Measurements from ENCODE around the gene KCND2.

The KCND2 gene

DNA sequence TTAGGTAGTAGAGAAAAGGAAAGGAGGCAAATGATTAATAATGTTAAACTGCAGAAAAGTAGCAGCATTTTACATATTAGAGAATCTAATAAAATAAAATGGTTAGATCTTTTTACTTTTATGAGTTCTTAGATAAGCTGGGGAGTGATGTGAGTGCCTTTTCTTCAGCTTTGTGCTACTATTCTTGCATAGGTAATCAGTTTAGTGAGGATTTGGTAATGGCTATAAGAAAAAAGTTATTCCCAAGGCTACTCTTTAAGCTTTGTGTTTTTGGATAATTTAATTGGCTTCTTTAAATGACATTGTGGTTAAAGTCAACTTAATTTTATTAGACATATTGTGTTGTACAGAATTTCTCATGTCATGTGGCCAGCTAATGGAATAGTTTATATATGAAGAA is 3.7 kb downstream of the KCND2 start:
- DNase-seq (ENCODE audit: insufficient read length, low spot score) (no peak), FAIRE-seq (no peak)
- no peak for TF ChIP-seq POLR2A (IDR thresholded peaks at IDR 0.05; ENCODE audit: low read depth, low read length)

GRCh38 chr7:120278773-120279172 is 5.8 kb downstream of the KCND2 start:
- FAIRE-seq (no peak), DNase-seq (ENCODE audit: insufficient read length, low spot score) (no peak)
- TF ChIP-seq POLR2A (IDR thresholded peaks at IDR 0.05; ENCODE audit: low read depth, low read length): no peak

DNA sequence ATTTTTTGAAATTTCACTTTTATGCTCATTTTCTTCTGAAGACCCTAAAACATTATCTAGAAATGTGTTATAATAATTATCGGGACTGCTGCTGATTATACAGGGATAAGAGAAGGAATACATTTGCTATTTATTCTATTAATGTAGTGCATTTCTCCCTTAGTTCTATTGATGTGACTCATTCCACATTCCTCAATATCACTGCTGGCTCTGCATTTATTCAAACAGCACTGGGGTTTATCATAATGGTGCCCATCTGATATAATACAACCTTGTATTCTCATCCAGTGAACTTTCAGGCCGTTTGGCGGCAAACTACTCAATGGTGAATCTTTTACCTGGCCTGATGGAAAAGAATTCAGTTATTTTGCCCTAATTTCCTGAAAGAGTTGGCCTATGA is 7.8 kb downstream of the KCND2 start:
- TF ChIP-seq POLR2A (IDR thresholded peaks at IDR 0.05; ENCODE audit: low read depth, low read length): no peak
- FAIRE-seq: no peak
- no peak for DNase-seq (ENCODE audit: insufficient read length, low spot score)

GRCh38 chr7:120293027-120293426 is 20.1 kb downstream of the KCND2 start:
- no peak for TF ChIP-seq POLR2A (IDR thresholded peaks at IDR 0.05; ENCODE audit: low read depth, low read length)
- FAIRE-seq: no peak
- DNase-seq (ENCODE audit: insufficient read length, low spot score): no peak

- TF ChIP-seq POLR2A (IDR thresholded peaks at IDR 0.05; ENCODE audit: low read depth, low read length): no peak
- FAIRE-seq (no peak), DNase-seq (ENCODE audit: insufficient read length, low spot score) (no peak)
These were observed 29.2 kb downstream of the KCND2 start for GRCh38 chr7:120302190-120302589.

DNA sequence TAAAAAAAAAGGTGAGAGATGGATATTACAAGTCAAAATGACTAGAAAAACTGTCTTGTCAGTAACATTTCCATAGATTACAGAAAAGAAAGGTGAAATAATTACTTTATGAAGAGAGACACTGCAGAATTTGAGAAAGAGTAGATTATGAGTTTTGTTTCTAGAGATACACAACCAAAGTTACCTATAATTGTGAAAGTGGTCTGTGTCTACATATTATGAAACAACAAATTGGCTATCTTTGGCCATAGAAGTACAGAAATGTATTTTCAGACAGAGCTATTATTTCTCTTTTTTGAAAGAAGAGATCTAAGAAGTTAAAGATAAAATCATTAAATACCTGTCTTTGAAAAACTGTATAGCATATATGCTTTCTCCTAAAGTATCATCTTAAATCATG is 30.1 kb downstream of the KCND2 start:
- no peak for TF ChIP-seq POLR2A (IDR thresholded peaks at IDR 0.05; ENCODE audit: low read depth, low read length)
- no peak for FAIRE-seq
- DNase-seq (ENCODE audit: insufficient read length, low spot score): no peak

- FAIRE-seq: no peak
- TF ChIP-seq POLR2A (IDR thresholded peaks at IDR 0.05; ENCODE audit: low read depth, low read length): no peak
- no peak for DNase-seq (ENCODE audit: insufficient read length, low spot score)
These were observed 31.7 kb downstream of the KCND2 start for GRCh38 chr7:120304674-120305073.

DNA sequence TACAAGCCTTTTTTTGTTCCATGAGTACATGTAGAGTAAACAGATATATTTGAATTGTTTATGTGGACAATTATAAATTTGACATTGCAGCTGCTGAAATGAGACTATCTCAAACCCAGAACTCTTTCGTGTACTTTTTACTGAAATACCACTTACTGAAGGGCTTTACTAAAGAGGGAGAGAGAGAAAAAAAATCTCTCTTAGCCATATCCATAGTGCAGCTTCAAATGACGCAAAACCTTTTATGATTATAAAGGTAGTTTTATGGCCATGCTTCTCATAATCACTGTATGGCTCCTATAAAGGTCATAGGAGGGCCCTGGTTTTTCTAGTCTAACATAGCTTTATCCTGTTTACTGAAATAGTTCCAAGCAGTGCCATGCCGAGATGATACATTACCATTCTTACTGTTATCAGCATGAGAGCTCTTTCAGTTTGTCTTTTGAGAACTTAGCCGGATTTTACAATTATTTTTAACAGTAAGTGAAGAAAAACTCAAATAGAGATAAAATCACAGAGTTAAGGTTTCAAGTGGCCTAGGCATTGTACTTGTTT is 35.1 kb downstream of the KCND2 start:
- FAIRE-seq: no peak
- DNase-seq (ENCODE audit: insufficient read length, low spot score): no peak
- no peak for TF ChIP-seq POLR2A (IDR thresholded peaks at IDR 0.05; ENCODE audit: low read depth, low read length)

- DNase-seq (ENCODE audit: insufficient read length, low spot score) (no peak), FAIRE-seq (no peak)
- no peak for TF ChIP-seq POLR2A (IDR thresholded peaks at IDR 0.05; ENCODE audit: low read depth, low read length)
These were observed 38.2 kb downstream of the KCND2 start for GRCh38 chr7:120311028-120311788.

- no peak for DNase-seq (ENCODE audit: insufficient read length, low spot score)
- TF ChIP-seq POLR2A (IDR thresholded peaks at IDR 0.05; ENCODE audit: low read depth, low read length): no peak
- no peak for FAIRE-seq
These were observed 47.4 kb downstream of the KCND2 start for GRCh38 chr7:120320218-120320961.

DNA sequence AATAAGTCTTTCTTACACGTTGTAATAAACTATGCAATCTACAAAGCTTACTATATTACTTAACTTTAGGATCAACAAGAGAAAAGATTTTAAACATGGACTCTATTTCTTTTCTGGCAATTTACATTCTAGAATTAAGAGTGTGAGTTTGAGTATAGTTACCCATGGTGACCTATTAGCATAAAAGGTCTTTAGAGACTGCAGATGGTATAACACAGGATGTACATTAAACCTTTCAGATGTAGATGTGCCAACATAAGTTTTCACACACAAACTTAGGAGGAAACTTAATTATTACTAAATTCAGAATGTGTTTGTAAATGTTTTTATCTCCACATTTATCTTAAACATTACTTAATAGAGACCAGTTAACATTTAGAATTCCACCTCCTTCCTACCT is 54.1 kb downstream of the KCND2 start:
- no peak for FAIRE-seq

GRCh38 chr7:120332433-120332832 is 59.5 kb downstream of the KCND2 start:
- no peak for TF ChIP-seq POLR2A (IDR thresholded peaks at IDR 0.05; ENCODE audit: low read depth, low read length)
- no peak for DNase-seq (ENCODE audit: insufficient read length, low spot score)
- FAIRE-seq: no peak

More for the DNA sequence above, 54.1 kb downstream of the KCND2 start:
- TF ChIP-seq POLR2A (IDR thresholded peaks at IDR 0.05; ENCODE audit: low read depth, low read length): no peak
- no peak for DNase-seq (ENCODE audit: insufficient read length, low spot score)

DNA sequence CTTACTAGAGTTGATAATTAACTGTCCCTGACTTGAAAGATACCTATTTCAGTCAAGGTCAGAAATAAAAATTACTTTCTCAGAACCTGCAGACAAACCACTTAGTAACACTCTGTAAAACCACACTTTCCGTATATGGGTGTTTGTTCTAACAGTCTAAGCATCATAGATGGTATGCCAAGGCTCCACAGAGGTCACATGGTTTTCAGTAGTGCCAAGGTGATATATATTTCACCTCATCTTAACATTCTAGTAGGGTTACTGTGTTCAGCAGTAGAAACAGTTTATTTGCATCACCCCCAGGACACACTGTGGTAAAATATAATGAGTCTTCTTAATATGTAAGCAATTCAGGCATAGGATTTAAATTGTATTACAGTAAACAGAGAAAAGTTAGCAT is 61.5 kb downstream of the KCND2 start:
- no peak for DNase-seq (ENCODE audit: insufficient read length, low spot score)
- FAIRE-seq: no peak
- TF ChIP-seq POLR2A (IDR thresholded peaks at IDR 0.05; ENCODE audit: low read depth, low read length): no peak

- no peak for FAIRE-seq
- peak; percentile 3 for DNase-seq (ENCODE audit: insufficient read length, low spot score)
- TF ChIP-seq POLR2A (IDR thresholded peaks at IDR 0.05; ENCODE audit: low read depth, low read length): no peak
These were observed 64.4 kb downstream of the KCND2 start for GRCh38 chr7:120337308-120337907.

Data from H54 (cell line).